ENCODE measurements around the gene ACOX1. TPM values are rescaled to one million over a fixed set of nuclear protein-coding genes. Genes with fewer than 3 reads are reported as not detected.

Gene ACOX1
- 10 to 100 TPM; 81.0 TPM for total RNA-seq
- 10 to 100 TPM; 25.6 to 34.5 (median 29.4) TPM for polyA plus RNA-seq (ENCODE audit: insufficient read length in 6 of 6)
- long read RNA-seq, donor 1, full-length matches to known transcripts, result 3 of 81 reads
- long read RNA-seq, donor 1, partial matches to known transcripts, result 78 of 81 reads
- long read RNA-seq, donor 1, other reads (novel, unspliced or antisense), result 0 of 81 reads
- long read RNA-seq, donor 2, full-length matches to known transcripts, result 3 of 3 reads
- long read RNA-seq, donor 2, partial matches to known transcripts, result 0 of 3 reads
- long read RNA-seq, donor 2, other reads (novel, unspliced or antisense), result 0 of 3 reads
- long read RNA-seq, donor 3, full-length matches to known transcripts, result 5 of 5 reads
- long read RNA-seq, donor 3, partial matches to known transcripts, result 0 of 5 reads
- long read RNA-seq, donor 3, other reads (novel, unspliced or antisense), result 0 of 5 reads
- long read RNA-seq, donor 4, full-length matches to known transcripts, result 3 of 7 reads
- long read RNA-seq, donor 4, partial matches to known transcripts, result 2 of 7 reads
- long read RNA-seq, donor 4, other reads (novel, unspliced or antisense), result 2 of 7 reads
- long read RNA-seq, donor 5, full-length matches to known transcripts, result 3 of 3 reads
- long read RNA-seq, donor 5, partial matches to known transcripts, result 0 of 3 reads
- long read RNA-seq, donor 5, other reads (novel, unspliced or antisense), result 0 of 3 reads
- long read RNA-seq, donor 6, full-length matches to known transcripts, result 4 of 4 reads
- long read RNA-seq, donor 6, partial matches to known transcripts, result 0 of 4 reads
- long read RNA-seq, donor 6, other reads (novel, unspliced or antisense), result 0 of 4 reads
- long read RNA-seq, donor 7, result 0 reads
- long read RNA-seq, donor 8, full-length matches to known transcripts, result 5 of 5 reads
- long read RNA-seq, donor 8, partial matches to known transcripts, result 0 of 5 reads
- long read RNA-seq, donor 8, other reads (novel, unspliced or antisense), result 0 of 5 reads
- long read RNA-seq, donor 9, result 0 reads
- long read RNA-seq, donor 10, full-length matches to known transcripts, result 4 of 9 reads
- long read RNA-seq, donor 10, partial matches to known transcripts, result 4 of 9 reads
- long read RNA-seq, donor 10, other reads (novel, unspliced or antisense), result 1 of 9 reads
- long read RNA-seq, donor 11, result 0 reads
- long read RNA-seq, donor 12, full-length matches to known transcripts, result 2 of 10 reads
- long read RNA-seq, donor 12, partial matches to known transcripts, result 8 of 10 reads
- long read RNA-seq, donor 12, other reads (novel, unspliced or antisense), result 0 of 10 reads

- Histone ChIP-seq H3K4me1 (peaks cover 40 to 76% of the 10 kb centered on the region in 2 donors), H3K4me3 (peak within 1 kb of the TSS; percentile 81 to 91), H3K27me3 (no peaks in the 10 kb centered on the region), H3K27ac (peak within 1 kb of the TSS; percentile 97 to 99), H3K9me3 (no peaks in the 10 kb centered on the region), H3K36me3 (peaks cover 0 to 10% of the 10 kb centered on the region in 2 donors)
- intact Hi-C loops (cut with DNase I), result no loop called here
- DNase-seq (peak; percentile 98 to 99 (median 98)), ATAC-seq (peak; percentile 94)
- TF ChIP-seq, protein P1, sequence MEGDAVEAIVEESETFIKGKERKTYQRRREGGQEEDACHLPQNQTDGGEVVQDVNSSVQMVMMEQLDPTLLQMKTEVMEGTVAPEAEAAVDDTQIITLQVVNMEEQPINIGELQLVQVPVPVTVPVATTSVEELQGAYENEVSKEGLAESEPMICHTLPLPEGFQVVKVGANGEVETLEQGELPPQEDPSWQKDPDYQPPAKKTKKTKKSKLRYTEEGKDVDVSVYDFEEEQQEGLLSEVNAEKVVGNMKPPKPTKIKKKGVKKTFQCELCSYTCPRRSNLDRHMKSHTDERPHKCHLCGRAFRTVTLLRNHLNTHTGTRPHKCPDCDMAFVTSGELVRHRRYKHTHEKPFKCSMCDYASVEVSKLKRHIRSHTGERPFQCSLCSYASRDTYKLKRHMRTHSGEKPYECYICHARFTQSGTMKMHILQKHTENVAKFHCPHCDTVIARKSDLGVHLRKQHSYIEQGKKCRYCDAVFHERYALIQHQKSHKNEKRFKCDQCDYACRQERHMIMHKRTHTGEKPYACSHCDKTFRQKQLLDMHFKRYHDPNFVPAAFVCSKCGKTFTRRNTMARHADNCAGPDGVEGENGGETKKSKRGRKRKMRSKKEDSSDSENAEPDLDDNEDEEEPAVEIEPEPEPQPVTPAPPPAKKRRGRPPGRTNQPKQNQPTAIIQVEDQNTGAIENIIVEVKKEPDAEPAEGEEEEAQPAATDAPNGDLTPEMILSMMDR (IDR thresholded peaks at IDR 0.05), result peak; percentile 25 to 29
Observed at GRCh38 chr17:75978938-75979704, at the start of gene ACOX1, which contains the start of gene TEN1. TSS of gene ACOX1 (minus strand) at chr17:75979166. CDS start at chr17:75979073, 93 bp downstream. TSS of gene TEN1 (plus strand) at chr17:75979240. CDS start at chr17:75986193, 6,953 bp downstream.

DNA sequence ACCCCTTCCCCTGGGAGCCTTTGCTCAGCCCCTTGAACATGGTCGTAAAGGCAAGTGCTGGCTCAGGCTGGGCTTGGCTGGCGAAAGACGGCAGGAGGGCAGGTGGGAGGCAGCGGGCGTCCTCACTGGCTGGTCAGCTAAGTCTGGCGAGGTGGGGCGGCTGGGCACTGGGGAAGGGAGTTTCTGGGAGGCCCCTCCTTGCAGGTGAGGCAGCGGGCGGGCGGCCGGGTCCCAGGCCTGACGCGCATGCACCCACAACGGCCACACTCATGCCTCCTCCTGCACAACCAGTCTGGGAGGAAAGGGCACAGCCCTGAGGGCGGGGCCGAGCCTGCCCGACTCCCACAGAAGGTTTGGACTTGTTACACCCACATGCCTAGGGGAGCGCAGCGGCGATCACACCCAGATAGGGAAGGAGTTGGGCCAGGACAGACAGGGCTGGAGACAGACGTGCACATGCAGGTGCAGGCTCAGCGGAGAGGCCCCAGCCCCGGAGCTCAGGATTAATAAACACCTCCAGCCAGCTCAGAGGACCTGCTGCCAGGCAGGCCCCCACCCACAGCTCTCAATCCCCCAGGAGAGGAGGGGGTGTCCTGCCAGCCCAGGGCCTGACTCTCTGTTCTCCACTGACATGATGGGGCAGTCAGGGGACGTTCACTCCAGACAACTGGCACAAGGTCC lies 48.3 kb upstream of the ACOX1 start, which contains the start of gene EVPL:
TSS of gene EVPL (minus strand) at position 148 of the 681 bp plus-strand sequence. CDS start at position 40, 108 bp downstream.
- Histone ChIP-seq H3K36me3 (peaks cover 0 to 10% of the 10 kb centered on the region in 2 donors), H3K27ac (peak within 1 kb of the TSS; percentile 48 to 56), H3K4me1 (peaks cover 0 to 7% of the 10 kb centered on the region in 2 donors), H3K9me3 (no peaks in the 10 kb centered on the region), H3K27me3 (peaks cover 0 to 11% of the 10 kb centered on the region in 2 donors), H3K4me3 (peak within 1 kb of the TSS; percentile 21 to 41)
- intact Hi-C loops (cut with DNase I), result no loop called here
- ATAC-seq (peak; percentile 93), DNase-seq (peak; percentile 17 to 93 (median 86))
- TF ChIP-seq, protein P1 (IDR thresholded peaks at IDR 0.05), result no peak

DNA sequence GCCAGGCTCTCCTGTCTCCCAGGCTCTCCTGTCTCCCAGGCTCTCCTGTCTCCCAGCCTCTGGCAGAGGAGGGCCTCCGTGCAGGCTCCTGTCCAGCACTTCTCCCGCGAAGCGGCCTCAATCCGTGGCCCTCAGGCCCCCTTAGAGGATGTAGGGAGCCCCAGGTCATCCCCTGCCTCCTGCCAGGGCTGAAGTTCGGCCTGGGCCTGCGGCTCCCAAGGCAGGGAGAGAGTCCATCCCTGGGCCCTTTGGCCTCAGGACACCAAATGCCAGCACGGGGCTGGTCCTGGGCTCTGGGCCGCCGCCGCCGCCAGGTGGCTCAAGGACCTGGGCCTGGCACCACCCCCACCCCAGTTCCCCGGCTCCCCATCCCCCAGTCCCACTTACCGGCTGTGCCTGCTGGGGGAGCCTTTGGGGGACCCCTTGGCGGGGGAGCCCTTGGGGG lies 47.8 kb upstream of the ACOX1 start:
- H3K36me3 ChIP-seq, result peaks cover 0 to 16% of the 10 kb centered on the region in 2 donors
- H3K27me3 ChIP-seq, result peaks cover 0 to 14% of the 10 kb centered on the region in 2 donors
- H3K9me3 ChIP-seq, result no peaks in the 10 kb centered on the region
- intact Hi-C loops (cut with DNase I), result no loop called here
- H3K27ac ChIP-seq, result peak overlapping the region; percentile 48 to 56
- peak overlapping the region; percentile 21 to 41 for H3K4me3 ChIP-seq
- H3K4me1 ChIP-seq, result peaks cover 0 to 7% of the 10 kb centered on the region in 2 donors
- TF ChIP-seq, protein P1 (IDR thresholded peaks at IDR 0.05), result no peak
- peak; percentile 82 for ATAC-seq
- DNase-seq, result no peak

- Histone ChIP-seq H3K36me3 (peaks cover 0 to 16% of the 10 kb centered on the region in 2 donors), H3K4me1 (peaks cover 0 to 7% of the 10 kb centered on the region in 2 donors), H3K4me3 (peak overlapping the region in 1 of 2 donors; percentile 41), H3K9me3 (no peaks in the 10 kb centered on the region), H3K27me3 (peaks cover 0 to 21% of the 10 kb centered on the region in 2 donors), H3K27ac (no peak overlapping the region)
- intact Hi-C loops (cut with DNase I), result no loop called here
- TF ChIP-seq, protein P1 (IDR thresholded peaks at IDR 0.05), result no peak
- no peak for DNase-seq
- ATAC-seq, result no peak
Observed at GRCh38 chr17:76025294-76025693, 46.3 kb upstream of the ACOX1 start.

Measured in left lung (tissue), 14 donors.